ENCODE measurements around the gene SIL1.

DNA sequence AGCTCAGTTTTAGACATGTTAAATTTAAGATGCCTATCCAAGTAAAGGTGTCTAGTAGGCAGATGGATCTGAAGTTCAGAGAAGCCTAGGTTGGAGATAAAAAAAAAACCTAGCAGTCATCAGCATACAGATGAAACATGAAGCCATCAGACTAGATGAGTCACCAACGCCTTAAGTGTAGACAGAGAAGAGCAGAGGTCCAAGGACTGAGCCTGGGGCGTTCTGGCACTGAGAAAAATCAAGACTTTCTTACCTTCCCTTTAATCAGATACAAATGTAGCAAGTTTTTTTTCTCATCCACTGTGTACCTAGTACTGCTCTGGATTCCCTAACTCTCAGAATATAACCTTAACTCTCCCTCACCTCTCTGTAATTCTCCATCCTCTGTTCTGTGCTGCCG is 97.3 kb downstream of the SIL1 start:
- TF ChIP-seq, protein P1, sequence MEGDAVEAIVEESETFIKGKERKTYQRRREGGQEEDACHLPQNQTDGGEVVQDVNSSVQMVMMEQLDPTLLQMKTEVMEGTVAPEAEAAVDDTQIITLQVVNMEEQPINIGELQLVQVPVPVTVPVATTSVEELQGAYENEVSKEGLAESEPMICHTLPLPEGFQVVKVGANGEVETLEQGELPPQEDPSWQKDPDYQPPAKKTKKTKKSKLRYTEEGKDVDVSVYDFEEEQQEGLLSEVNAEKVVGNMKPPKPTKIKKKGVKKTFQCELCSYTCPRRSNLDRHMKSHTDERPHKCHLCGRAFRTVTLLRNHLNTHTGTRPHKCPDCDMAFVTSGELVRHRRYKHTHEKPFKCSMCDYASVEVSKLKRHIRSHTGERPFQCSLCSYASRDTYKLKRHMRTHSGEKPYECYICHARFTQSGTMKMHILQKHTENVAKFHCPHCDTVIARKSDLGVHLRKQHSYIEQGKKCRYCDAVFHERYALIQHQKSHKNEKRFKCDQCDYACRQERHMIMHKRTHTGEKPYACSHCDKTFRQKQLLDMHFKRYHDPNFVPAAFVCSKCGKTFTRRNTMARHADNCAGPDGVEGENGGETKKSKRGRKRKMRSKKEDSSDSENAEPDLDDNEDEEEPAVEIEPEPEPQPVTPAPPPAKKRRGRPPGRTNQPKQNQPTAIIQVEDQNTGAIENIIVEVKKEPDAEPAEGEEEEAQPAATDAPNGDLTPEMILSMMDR (IDR thresholded peaks at IDR 0.05; ENCODE audit: extremely low read depth in 1 of 2, insufficient read depth in 1 of 2, low read depth in 1 of 2, low read length in 2 of 2) = no peak
- TF ChIP-seq EZH2 (IDR thresholded peaks at IDR 0.05; ENCODE audit: borderline replicate concordance, low read depth, low read length, severe bottlenecking) (no peak), POLR2AphosphoS5 (IDR thresholded peaks at IDR 0.05; ENCODE audit: insufficient read depth, low read depth, low read length) (no peak)
